GM10266 (cell line): ENCODE data around the gene TIGD7.

ENCODE experiments used
- DNase-seq: peaks from one replicate; pipeline ENCODE4 v3.0.0; 2012; ENCODE audit errors: extremely low spot score
- CTCF ChIP-seq: IDR thresholded peaks from 2 replicates; pipeline ENCODE4 v1.5.1; 2012; ENCODE audit warnings: mild to moderate bottlenecking, low read depth; ENCODE audit not compliant: control insufficient read depth, insufficient read depth; ENCODE audit errors: missing control alignments

TIGD7 gene

GRCh38 chr16:3305109-3306068, at the start of gene TIGD7, which contains the start of gene ZNF75A:
Gene TIGD7, minus strand, starts transcription at chr16:3305430. Its CDS starts 4,816 bp downstream, at chr16:3300614.
Gene ZNF75A, plus strand, starts transcription at chr16:3305497. Its CDS starts 2,932 bp downstream, at chr16:3308429.
- TF ChIP-seq CTCF, result peak; percentile 16

GRCh38 chr16:3349175-3349574, 43.9 kb upstream of the TIGD7 start:
- no peak for DNase-seq
- no peak for TF ChIP-seq CTCF

More at GRCh38 chr16:3305109-3306068, at the start of gene TIGD7, which contains the start of gene ZNF75A:
- DNase-seq, result peak; percentile 93

GRCh38 chr16:3348547-3349167, 43.4 kb upstream of the TIGD7 start:
- TF ChIP-seq CTCF, result no peak
- no peak for DNase-seq

GRCh38 chr16:3347586-3347985, 42.4 kb upstream of the TIGD7 start:
- TF ChIP-seq CTCF, result no peak
- DNase-seq, result no peak

GRCh38 chr16:3346041-3346440, 40.8 kb upstream of the TIGD7 start:
- no peak for TF ChIP-seq CTCF
- no peak for DNase-seq

- no peak for DNase-seq
- no peak for TF ChIP-seq CTCF
Observed at GRCh38 chr16:3328643-3329042, 23.4 kb upstream of the TIGD7 start.

GRCh38 chr16:3328104-3328503, 22.9 kb upstream of the TIGD7 start:
- no peak for DNase-seq
- TF ChIP-seq CTCF, result no peak
